HL-60 (cell line): Measurements from ENCODE around the gene GLMP.

ENCODE experiments used
- POLR2AphosphoS5 ChIP-seq: IDR thresholded peaks from 2 replicates; pipeline ENCODE4 v1.6.1; 2012; ENCODE audit warnings: low read depth
- REST ChIP-seq: IDR thresholded peaks from 2 replicates; pipeline ENCODE4 v1.6.1; 2012; ENCODE audit warnings: low read depth; ENCODE audit not compliant: insufficient replicate concordance
- SPI1 ChIP-seq: IDR thresholded peaks from 2 replicates; pipeline ENCODE4 v1.6.1; 2012; ENCODE audit warnings: low read depth, mild to moderate bottlenecking, borderline replicate concordance
- TF ChIP-seq, protein P1 (sequence below): IDR thresholded peaks from one replicate; pipeline ENCODE4 v1.5.1; 2011; ENCODE audit warnings: low read length, control low read depth, inconsistent platforms; ENCODE audit not compliant: insufficient read depth

DNA sequence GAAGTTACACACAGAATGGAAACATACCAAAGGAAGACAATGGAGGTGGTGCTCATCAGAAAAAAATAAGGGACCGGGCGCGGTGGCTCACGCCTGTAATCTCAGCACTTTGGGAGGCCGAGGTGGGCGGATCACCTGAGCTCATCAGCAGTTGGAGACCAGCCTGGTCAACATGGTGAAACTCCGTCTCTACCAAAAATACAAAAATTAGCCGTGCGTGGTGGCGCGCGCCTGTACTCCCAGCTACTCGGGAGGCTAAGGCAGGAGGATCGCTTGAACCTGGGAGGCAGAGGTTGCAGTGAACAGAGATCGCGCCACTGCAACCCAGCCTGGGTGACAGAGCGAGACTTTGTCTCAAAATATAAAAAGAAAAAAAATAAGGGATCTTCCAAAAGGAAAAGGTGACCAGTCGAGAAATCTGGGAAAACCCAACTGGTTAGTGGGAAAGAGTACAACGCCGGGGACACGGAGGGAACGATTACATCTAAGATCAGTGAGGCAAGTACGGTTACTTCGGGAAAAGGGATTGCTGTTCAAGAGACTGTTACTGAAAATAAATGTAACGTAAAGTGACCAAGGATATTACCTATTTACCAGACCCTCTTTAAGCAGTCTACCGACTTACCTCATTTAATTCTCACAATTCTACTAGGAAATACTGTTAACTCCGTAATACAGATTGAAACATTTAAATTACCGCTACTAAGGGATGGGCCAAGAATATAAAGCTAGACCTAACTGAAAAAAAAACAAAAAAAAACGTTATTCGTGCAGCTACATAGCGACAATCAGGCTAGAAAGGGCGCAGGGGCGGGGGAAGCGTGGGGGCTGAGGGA, 41.8 kb upstream of the GLMP start:
- TF ChIP-seq, protein P1, sequence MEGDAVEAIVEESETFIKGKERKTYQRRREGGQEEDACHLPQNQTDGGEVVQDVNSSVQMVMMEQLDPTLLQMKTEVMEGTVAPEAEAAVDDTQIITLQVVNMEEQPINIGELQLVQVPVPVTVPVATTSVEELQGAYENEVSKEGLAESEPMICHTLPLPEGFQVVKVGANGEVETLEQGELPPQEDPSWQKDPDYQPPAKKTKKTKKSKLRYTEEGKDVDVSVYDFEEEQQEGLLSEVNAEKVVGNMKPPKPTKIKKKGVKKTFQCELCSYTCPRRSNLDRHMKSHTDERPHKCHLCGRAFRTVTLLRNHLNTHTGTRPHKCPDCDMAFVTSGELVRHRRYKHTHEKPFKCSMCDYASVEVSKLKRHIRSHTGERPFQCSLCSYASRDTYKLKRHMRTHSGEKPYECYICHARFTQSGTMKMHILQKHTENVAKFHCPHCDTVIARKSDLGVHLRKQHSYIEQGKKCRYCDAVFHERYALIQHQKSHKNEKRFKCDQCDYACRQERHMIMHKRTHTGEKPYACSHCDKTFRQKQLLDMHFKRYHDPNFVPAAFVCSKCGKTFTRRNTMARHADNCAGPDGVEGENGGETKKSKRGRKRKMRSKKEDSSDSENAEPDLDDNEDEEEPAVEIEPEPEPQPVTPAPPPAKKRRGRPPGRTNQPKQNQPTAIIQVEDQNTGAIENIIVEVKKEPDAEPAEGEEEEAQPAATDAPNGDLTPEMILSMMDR = no peak
- TF ChIP-seq POLR2AphosphoS5 (no peak), SPI1 (no peak), REST (no peak)
